SJCRH30 (cell line): ENCODE measurements around the gene GARIN5A. TPM values are rescaled to one million over a fixed set of nuclear protein-coding genes. Genes with fewer than 3 reads are reported as not detected.

Source experiments
- DNase-seq, 2 experiments: peaks; one replicate each; pipeline ENCODE4 v3.0.0-alpha.2; 2015 to 2020
- H3K27ac ChIP-seq: fragments of 250-450 bp; sonication (Bioruptor Pico); 2 replicates; pipeline ENCODE4 v1.5.1; 2020; ENCODE audit warnings: mild to moderate bottlenecking, moderate library complexity
- H3K27me3 ChIP-seq: fragments of 250-450 bp; sonication (Bioruptor Pico); 2 replicates; pipeline ENCODE4 v1.5.1; 2020; ENCODE audit warnings: mild to moderate bottlenecking, moderate library complexity
- H3K36me3 ChIP-seq: fragments of 250-450 bp; sonication (Bioruptor Pico); 2 replicates; pipeline ENCODE4 v1.5.1; 2020; ENCODE audit warnings: mild to moderate bottlenecking, moderate library complexity
- H3K4me1 ChIP-seq: fragments of 250-450 bp; sonication (Bioruptor Pico); 2 replicates; pipeline ENCODE4 v1.5.1; 2020; ENCODE audit warnings: mild to moderate bottlenecking, moderate library complexity
- H3K4me3 ChIP-seq: fragments of 250-450 bp; sonication (Bioruptor Pico); 2 replicates; pipeline ENCODE4 v1.5.1; 2020; ENCODE audit warnings: mild to moderate bottlenecking, moderate library complexity
- H3K9me3 ChIP-seq: fragments of 250-450 bp; sonication (Bioruptor Pico); replicated peaks from 2 replicates; pipeline ENCODE4 v1.5.1; 2020; ENCODE audit warnings: mild to moderate bottlenecking, moderate library complexity
- total RNA-seq: library from RNA; depleted of rRNA; stranded (reverse); fragments of >200 nt; shearing (Covaris generic); gene quantifications from 2 replicates; pipeline ENCODE4 v1.2.3, GENCODE V29; 2014; rRNA removed

The GARIN5A gene
- 0.89 and 1.2 TPM in 2 replicates for total RNA-seq

DNA sequence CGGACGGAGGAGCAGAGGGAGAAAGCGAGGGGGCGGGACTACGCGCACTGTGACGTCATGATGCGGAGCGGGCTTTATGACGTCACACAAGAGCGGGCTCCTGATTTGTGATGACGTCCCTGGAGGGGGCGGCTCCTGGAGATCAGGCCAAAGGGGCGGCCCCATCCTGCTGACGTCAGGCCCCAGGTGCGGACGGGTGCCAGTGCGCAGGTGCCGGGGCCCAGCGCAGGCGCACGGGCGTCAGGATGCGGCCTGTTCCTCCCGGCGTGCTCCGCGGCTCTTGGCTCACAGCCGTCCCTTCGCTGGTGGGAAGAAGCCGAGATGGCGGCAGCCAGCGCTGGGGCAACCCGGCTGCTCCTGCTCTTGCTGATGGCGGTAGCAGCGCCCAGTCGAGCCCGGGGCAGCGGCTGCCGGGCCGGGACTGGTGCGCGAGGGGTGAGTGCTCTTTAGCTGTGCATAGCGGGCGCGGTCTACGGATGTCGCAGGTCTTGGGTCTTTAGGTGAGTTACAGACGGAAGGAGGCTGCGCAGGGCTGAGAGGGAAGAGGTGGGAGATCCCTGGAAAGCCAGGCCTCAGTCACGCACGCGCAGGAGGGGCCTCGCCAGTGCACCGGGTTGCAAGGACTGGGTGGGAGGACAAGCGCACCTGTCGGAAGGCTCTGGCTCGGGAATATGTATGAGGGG, at the start of gene GARIN5A, which contains the start of gene EMC10:
GARIN5A (minus strand) TSS at position 625 of the 683 bp plus-strand sequence; CDS start at position 165, 460 bp downstream.
EMC10 (plus strand) TSS at position 284 of the 683 bp plus-strand sequence; CDS start at position 322, 38 bp downstream.
- H3K27me3 ChIP-seq: no peaks in the 10 kb centered on the region
- H3K27ac ChIP-seq: peak within 1 kb of the TSS; percentile 64
- DNase-seq: peak; percentile 89 to 91

GRCh38 chr19:50522881-50523280, 46.2 kb upstream of the GARIN5A start:
- no peaks in the 10 kb centered on the region for H3K36me3 ChIP-seq
- H3K9me3 ChIP-seq: no peaks in the 10 kb centered on the region
- no peak overlapping the region for H3K4me3 ChIP-seq
- no peak for DNase-seq
- H3K4me1 ChIP-seq: no peaks in the 10 kb centered on the region
- H3K27me3 ChIP-seq: peaks cover 4% of the 10 kb centered on the region; the same call in 1 of the 2 replicates
- H3K27ac ChIP-seq: no peak overlapping the region

More for the DNA sequence above, at the start of gene GARIN5A, which contains the start of gene EMC10:
- no peaks in the 10 kb centered on the region for H3K9me3 ChIP-seq
- H3K4me1 ChIP-seq: no peaks in the 10 kb centered on the region; the same call in 1 of the 2 replicates
- peak within 1 kb of the TSS; percentile 79 for H3K4me3 ChIP-seq
- no peaks in the 10 kb centered on the region for H3K36me3 ChIP-seq

- Histone ChIP-seq H3K4me1 (no peaks in the 10 kb centered on the region), H3K27me3 (no peaks in the 10 kb centered on the region; the same call in 1 of the 2 replicates), H3K9me3 (no peaks in the 10 kb centered on the region), H3K4me3 (no peak overlapping the region), H3K36me3 (no peaks in the 10 kb centered on the region), H3K27ac (no peak overlapping the region)
- no peak for DNase-seq
Measured at GRCh38 chr19:50520822-50521465, 44.3 kb upstream of the GARIN5A start.

- Histone ChIP-seq H3K9me3 (no peaks in the 10 kb centered on the region), H3K27me3 (peaks cover 6% of the 10 kb centered on the region; the same call in 1 of the 2 replicates), H3K36me3 (no peaks in the 10 kb centered on the region), H3K4me1 (no peaks in the 10 kb centered on the region), H3K27ac (no peak overlapping the region), H3K4me3 (no peak overlapping the region)
- no peak for DNase-seq
Measured at GRCh38 chr19:50519006-50519575, 42.4 kb upstream of the GARIN5A start.

DNA sequence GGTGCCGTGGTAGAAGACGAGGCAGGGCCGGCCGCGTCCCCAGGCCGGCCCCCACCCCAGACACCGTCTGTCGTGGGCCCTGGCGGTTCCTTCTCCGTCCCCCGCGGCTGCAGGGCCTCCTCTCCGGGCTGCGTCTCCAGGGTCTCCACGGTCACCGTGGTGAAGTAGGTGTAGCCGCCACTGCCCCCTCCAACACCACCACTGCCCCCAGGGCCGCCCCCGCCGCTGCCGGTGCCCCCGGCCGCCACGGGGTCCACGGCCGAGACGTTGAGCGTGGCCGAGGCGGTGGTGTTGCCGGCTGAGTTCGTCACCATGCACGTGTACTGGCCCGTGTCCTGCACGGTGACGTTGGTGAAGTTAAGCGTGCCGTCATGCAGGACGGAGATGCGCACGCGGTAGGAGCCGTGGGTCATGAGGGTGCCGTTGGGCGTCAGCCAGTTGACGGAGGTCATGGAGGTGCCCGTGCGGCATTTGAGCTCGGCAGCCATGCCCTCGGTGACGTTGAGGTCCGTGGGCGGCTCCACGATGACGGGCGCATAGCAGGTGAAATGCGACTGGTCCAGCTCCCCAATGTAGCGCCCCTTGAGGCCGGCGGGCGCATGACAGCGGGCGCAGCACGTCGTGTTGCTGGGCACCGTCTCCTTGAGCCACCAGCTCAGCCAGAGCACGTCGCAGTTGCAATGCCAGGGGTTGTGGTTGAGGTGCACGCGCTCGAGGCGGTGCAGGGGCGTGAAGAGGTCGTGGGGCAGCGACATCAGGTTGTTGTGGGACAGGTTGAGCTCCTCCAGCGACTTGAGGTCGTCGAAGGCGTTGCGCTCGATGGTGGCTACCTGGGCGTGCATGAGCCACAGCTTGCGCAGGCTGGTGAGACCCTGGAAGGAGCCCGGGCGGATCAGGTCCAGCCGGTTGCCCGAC, 41.7 kb upstream of the GARIN5A start:
- Histone ChIP-seq H3K4me3 (no peak overlapping the region), H3K9me3 (no peaks in the 10 kb centered on the region), H3K4me1 (no peaks in the 10 kb centered on the region), H3K36me3 (no peaks in the 10 kb centered on the region), H3K27me3 (peaks cover 6% of the 10 kb centered on the region; the same call in 1 of the 2 replicates), H3K27ac (no peak overlapping the region)
- no peak for DNase-seq

- DNase-seq: no peak
- Histone ChIP-seq H3K4me1 (no peaks in the 10 kb centered on the region), H3K27ac (no peak overlapping the region), H3K36me3 (no peaks in the 10 kb centered on the region), H3K9me3 (no peaks in the 10 kb centered on the region), H3K27me3 (peaks cover 6% of the 10 kb centered on the region; the same call in 1 of the 2 replicates), H3K4me3 (no peak overlapping the region)
Measured at GRCh38 chr19:50517704-50518075, 41.0 kb upstream of the GARIN5A start.

DNA sequence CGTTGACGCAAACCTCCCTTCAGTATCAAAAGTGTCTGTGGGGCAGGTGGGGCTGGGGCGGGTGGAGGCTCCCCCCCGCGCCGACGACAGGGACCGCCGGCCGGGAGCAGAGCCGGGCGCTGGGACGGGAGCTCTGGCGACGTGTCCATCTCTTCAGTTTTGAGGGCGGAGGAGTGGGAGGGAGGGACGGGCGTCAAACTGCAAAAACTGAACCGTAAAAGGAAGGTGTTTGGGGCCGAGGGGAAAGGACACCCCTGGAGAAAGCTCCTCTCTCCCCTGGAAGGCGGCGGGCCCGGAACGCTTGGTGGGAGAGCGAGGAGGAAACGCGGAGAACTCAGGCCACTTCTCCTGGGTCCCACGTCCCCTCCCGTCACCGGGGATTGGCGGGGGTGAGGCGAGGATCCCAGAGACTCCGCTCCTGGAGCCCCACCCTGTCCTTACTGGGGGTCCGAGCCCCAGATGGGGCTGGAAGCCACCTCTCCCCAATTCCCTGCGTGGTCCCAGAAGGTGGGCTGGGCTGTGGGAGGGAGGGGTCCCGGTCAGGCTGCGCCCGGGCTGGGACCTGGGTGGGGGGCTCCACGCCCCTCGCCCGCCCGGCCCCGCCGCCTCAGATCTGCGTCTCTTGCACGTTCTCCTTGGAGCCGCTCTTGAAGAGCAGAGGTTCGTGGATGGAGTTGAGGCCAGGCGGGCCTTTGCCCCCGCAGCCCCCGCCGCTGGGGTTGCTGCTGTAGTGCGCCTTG, 40.5 kb upstream of the GARIN5A start:
- H3K27me3 ChIP-seq: peaks cover 6% of the 10 kb centered on the region; the same call in 1 of the 2 replicates
- no peaks in the 10 kb centered on the region for H3K4me1 ChIP-seq
- H3K36me3 ChIP-seq: no peaks in the 10 kb centered on the region
- no peak overlapping the region for H3K4me3 ChIP-seq
- H3K27ac ChIP-seq: no peak overlapping the region
- no peaks in the 10 kb centered on the region for H3K9me3 ChIP-seq
- DNase-seq: no peak

DNA sequence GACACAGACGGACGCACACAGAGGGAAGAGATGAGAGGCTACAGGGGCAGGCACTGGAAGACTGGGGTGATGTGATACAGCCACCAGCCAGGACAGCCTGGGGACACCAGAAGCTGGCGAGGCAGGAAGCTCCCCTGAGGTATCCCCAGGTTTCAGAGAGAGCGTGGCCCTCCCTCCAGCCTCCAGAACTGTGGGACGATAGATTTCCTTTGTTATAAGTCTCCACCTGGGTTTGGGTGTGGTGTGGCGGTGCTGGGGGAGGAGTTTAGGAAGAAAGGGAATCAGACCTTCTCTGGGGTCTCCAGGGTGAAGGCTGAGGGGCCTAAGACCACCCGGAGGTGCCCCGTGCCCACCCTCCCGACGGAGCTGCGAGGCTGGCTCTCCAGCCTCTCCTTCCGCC, 39.8 kb upstream of the GARIN5A start:
- H3K9me3 ChIP-seq: no peaks in the 10 kb centered on the region
- peaks cover 6% of the 10 kb centered on the region; the same call in 1 of the 2 replicates for H3K27me3 ChIP-seq
- H3K36me3 ChIP-seq: no peaks in the 10 kb centered on the region
- no peaks in the 10 kb centered on the region for H3K4me1 ChIP-seq
- no peak overlapping the region for H3K27ac ChIP-seq
- no peak for DNase-seq
- H3K4me3 ChIP-seq: no peak overlapping the region

GRCh38 chr19:50515168-50515561, 38.5 kb upstream of the GARIN5A start:
- Histone ChIP-seq H3K36me3 (no peaks in the 10 kb centered on the region), H3K4me3 (no peak overlapping the region), H3K9me3 (no peaks in the 10 kb centered on the region), H3K27me3 (peaks cover 6% of the 10 kb centered on the region; the same call in 1 of the 2 replicates), H3K4me1 (peaks cover under 1% of the 10 kb centered on the region), H3K27ac (no peak overlapping the region)
- DNase-seq: no peak

DNA sequence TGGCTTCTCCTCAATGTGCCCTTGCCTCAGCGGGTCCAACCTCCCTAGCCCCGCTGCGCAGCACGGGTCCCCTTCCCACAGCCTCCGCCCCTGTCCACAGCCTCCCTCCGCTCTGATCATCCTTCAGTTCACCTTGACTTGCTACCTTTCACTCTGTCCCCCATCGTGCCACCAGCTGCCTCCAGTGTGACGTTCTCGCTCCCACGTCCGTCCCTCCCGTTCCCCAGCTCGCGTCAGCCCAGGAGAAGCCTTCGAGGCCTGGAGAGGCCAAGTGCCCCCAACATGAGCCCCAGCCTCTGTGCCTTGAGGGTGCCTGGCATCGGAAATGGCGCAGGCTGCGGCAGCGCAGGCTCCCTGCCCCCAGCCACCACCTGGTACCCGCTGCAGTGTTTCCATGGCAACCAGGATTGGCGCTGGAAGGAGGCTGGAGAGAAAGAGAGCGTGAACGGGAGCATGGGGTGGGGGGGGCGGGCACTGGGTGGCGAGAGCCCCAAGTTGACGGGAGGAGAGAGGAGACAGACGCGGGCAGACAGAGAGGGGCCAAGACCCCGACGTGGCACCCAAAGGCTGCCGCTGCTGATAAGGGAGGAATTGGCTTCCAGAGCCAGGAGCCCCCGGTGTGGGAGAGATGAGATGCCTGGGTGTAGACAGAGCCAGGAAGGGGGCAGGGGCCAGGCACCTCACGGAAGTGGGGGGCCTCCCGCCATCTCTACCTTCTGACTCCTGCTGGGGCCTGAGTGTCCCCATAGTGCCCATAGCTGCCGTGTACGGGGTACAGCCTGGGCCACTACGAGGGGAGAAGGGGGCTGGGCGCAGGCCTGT, 37.9 kb upstream of the GARIN5A start:
- Histone ChIP-seq H3K9me3 (no peaks in the 10 kb centered on the region), H3K36me3 (no peaks in the 10 kb centered on the region), H3K4me3 (no peak overlapping the region), H3K4me1 (peaks cover 5% of the 10 kb centered on the region), H3K27ac (no peak overlapping the region), H3K27me3 (peaks cover 6% of the 10 kb centered on the region; the same call in 1 of the 2 replicates)
- DNase-seq: no peak

DNA sequence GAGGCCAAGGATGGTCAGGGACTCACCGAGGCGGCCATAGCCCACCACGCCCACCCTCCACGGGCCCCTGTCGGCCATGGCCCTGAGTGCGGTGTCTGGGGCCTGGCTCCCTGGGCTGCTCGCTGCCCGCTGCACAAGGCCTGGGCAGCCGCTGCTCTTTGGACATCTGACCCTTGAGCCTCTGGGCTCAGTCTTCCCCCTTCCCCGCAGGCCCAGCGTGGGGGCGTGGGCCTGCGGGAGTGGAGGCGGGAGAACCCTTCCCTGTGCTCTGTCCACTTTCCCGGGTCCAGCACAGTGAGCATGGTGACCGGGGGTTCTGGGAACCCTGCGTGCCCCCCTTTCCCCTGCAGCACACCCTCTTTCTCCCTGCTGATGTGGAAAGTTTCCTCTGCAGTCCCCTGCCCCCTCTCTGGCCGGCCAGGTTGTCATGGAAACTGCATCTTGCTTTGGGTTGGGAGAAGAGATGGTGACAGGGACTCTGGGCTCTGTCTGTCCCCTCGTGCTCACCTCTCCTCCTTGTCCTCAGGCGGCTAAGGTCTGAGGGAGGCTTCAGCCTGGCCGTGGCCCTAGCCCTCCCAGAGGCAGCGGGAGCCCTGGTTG, 37.2 kb upstream of the GARIN5A start, which contains the start of gene ASPDH:
ASPDH (minus strand) TSS at position 168 of the 600 bp plus-strand sequence; CDS start at position 78, 90 bp downstream.
- Histone ChIP-seq H3K36me3 (no peaks in the 10 kb centered on the region), H3K4me3 (no peak within 1 kb of the TSS), H3K27ac (no peak within 1 kb of the TSS), H3K27me3 (peaks cover 6% of the 10 kb centered on the region; the same call in 1 of the 2 replicates), H3K4me1 (peaks cover 12% of the 10 kb centered on the region), H3K9me3 (no peaks in the 10 kb centered on the region)
- DNase-seq: no peak

- no peak overlapping the region for H3K27ac ChIP-seq
- DNase-seq: no peak
- H3K27me3 ChIP-seq: peaks cover 6% of the 10 kb centered on the region; the same call in 1 of the 2 replicates
- no peaks in the 10 kb centered on the region for H3K9me3 ChIP-seq
- no peak overlapping the region for H3K4me3 ChIP-seq
- peaks cover 19% of the 10 kb centered on the region for H3K4me1 ChIP-seq
- H3K36me3 ChIP-seq: no peaks in the 10 kb centered on the region
Measured at GRCh38 chr19:50512999-50513745, 36.5 kb upstream of the GARIN5A start.
